Measurements from ENCODE around the gene FAM163B.

Gene FAM163B

GRCh38 chr9:133539991-133540697, 69.0 kb downstream of the FAM163B start:
- CTCF ChIA-PET = interaction anchor here (0.8 kb wide), 1 partner anchor 359 kb away, joined by 3 read pairs; no protein-coding TSS in a partner anchor
- no peak for TF ChIP-seq ZNF610 (tag by site-specific recombination; IDR thresholded peaks at IDR 0.05; ENCODE audit: borderline replicate concordance)
- no peak for TF ChIP-seq ZNF664 (tag by site-specific recombination; IDR thresholded peaks at IDR 0.05)
- TF ChIP-seq, protein P1, sequence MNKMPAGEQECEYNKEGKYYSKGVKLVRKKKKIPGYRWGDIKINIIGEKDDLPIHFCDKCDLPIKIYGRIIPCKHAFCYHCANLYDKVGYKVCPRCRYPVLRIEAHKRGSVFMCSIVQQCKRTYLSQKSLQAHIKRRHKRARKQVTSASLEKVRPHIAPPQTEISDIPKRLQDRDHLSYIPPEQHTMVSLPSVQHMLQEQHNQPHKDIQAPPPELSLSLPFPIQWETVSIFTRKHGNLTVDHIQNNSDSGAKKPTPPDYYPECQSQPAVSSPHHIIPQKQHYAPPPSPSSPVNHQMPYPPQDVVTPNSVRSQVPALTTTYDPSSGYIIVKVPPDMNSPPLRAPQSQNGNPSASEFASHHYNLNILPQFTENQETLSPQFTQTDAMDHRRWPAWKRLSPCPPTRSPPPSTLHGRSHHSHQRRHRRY (tag by site-specific recombination; IDR thresholded peaks at IDR 0.05) = no peak
- no peak for TF ChIP-seq ZNF155 (tag by site-specific recombination; IDR thresholded peaks at IDR 0.05)
- no peak for TF ChIP-seq ZNF510 (tag by site-specific recombination; IDR thresholded peaks at IDR 0.05; ENCODE audit: insufficient replicate concordance)
- H3K4me3 ChIP-seq (ENCODE audit: low read depth, low read length) = no peak overlapping the region

DNA sequence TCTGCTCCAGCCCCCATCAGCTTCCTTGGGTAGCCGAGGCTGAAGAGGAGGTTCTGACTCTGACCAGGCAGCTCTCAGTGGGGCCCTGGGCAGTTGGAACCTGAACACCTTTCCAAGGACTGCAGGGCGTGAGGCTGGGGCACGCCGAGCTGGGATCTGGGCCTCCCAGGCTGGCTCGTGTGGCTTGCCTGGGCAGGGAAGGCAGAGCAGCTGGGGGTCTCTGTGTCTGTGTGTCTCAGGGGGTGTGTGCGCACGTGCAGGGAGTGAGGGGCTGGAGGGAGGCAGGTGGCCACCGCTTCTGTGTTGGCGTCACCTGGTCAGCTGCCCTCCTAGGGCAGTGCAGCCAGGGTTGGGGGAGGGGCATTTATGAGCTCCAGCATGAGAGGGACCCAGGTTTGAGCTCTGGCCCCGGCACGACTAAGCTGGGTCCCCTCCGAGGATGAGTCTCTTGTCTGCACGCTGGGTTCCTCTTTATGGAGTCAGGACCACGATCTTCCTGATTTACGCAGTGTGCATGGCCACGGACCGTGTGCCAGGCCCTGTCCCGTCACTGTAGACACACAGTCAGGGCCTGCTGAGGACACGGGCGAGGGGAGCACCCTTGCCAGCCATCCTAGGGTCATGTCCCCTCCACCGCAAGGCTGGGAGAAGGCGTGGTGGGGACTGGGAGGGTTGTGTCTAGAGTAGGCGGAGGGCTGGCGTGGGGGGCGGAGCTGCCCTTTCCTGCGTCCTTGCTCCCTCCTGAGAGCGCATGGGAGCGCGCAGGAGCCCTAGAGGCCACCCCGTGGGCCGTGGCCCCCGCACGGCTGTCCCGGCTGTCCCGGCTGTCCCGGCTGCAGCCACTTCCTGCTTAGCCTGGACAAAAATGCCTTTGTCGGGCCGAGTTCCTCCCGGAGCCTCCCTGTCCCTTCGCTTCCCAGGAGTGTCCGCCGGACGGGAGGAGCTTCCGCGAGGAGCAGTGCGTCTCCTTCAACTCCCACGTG, 70.0 kb downstream of the FAM163B start:
- Histone ChIP-seq H3K4me3 (ENCODE audit: low read depth, low read length) (no peak overlapping the region), H3K4me1 (ENCODE audit: control insufficient read depth, insufficient read depth, low read length) (no peaks in the 10 kb centered on the region), H3K9me3 (ENCODE audit: control insufficient read depth, insufficient read depth, low read depth, low read length) (no peaks in the 10 kb centered on the region), H3K36me3 (ENCODE audit: control insufficient read depth in 2 of 2, insufficient read depth in 1 of 2, low read length in 2 of 2) (no peaks in the 10 kb centered on the region), H3K27ac (ENCODE audit: extremely low read depth, low read depth, low read length) (no peak overlapping the region)
- POLR2A ChIA-PET = interaction anchor here (0.5 to 0.8 kb wide), 3 partner anchors 44 to 196 kb away, joined by 3 to 6 read pairs (median 3); no protein-coding TSS in a partner anchor
- CTCF ChIA-PET = no interaction called here
- no peak for TF ChIP-seq ZNF530 (tag by site-specific recombination; IDR thresholded peaks at IDR 0.05; ENCODE audit: low read depth)
- 0 out of 2 replicates have a peak, but pooled peaks have one; percentile 20 for TF ChIP-seq GLIS1 (tag by site-specific recombination; IDR thresholded peaks at IDR 0.05)

More at GRCh38 chr9:133539991-133540697, 69.0 kb downstream of the FAM163B start:
- Histone ChIP-seq H3K9me3 (ENCODE audit: control insufficient read depth, insufficient read depth, low read depth, low read length) (no peaks in the 10 kb centered on the region), H3K4me1 (ENCODE audit: control insufficient read depth, insufficient read depth, low read length) (no peaks in the 10 kb centered on the region), H3K27ac (ENCODE audit: extremely low read depth, low read depth, low read length) (no peak overlapping the region), H3K36me3 (ENCODE audit: control insufficient read depth in 2 of 2, insufficient read depth in 1 of 2, low read length in 2 of 2) (no peaks in the 10 kb centered on the region)
- POLR2A ChIA-PET = interaction anchor here (0.8 kb wide), 1 partner anchor 45 kb away, joined by 3 read pairs; no protein-coding TSS in a partner anchor

- Histone ChIP-seq H3K4me3 (ENCODE audit: low read depth, low read length) (no peak overlapping the region), H3K9me3 (ENCODE audit: control insufficient read depth, insufficient read depth, low read depth, low read length) (no peaks in the 10 kb centered on the region), H3K27ac (ENCODE audit: extremely low read depth, low read depth, low read length) (no peak overlapping the region), H3K36me3 (ENCODE audit: control insufficient read depth in 2 of 2, insufficient read depth in 1 of 2, low read length in 2 of 2) (no peaks in the 10 kb centered on the region), H3K4me1 (ENCODE audit: control insufficient read depth, insufficient read depth, low read length) (no peaks in the 10 kb centered on the region)
- ChIA-PET POLR2A (interaction anchor here (0.6 kb wide), 1 partner anchor 197 kb away, joined by 3 read pairs; no protein-coding TSS in a partner anchor), CTCF (no interaction called here)
- TF ChIP-seq ZNF341 (tag by site-specific recombination; IDR thresholded peaks at IDR 0.05; ENCODE audit: low read depth) (no peak), ZNF350 (tag by site-specific recombination; IDR thresholded peaks at IDR 0.05) (no peak), ZSCAN4 (tag by site-specific recombination; IDR thresholded peaks at IDR 0.05) (no peak), ZNF10 (tag by site-specific recombination; IDR thresholded peaks at IDR 0.05) (no peak), ZNF555 (tag by site-specific recombination; conservative IDR thresholded peaks at IDR 0.05) (no peak), GLIS1 (tag by site-specific recombination; IDR thresholded peaks at IDR 0.05) (no peak), ZNF211 (tag by site-specific recombination; IDR thresholded peaks at IDR 0.05; ENCODE audit: low read depth) (no peak), ZNF664 (tag by site-specific recombination; IDR thresholded peaks at IDR 0.05) (no peak)
- TF ChIP-seq, protein P2, sequence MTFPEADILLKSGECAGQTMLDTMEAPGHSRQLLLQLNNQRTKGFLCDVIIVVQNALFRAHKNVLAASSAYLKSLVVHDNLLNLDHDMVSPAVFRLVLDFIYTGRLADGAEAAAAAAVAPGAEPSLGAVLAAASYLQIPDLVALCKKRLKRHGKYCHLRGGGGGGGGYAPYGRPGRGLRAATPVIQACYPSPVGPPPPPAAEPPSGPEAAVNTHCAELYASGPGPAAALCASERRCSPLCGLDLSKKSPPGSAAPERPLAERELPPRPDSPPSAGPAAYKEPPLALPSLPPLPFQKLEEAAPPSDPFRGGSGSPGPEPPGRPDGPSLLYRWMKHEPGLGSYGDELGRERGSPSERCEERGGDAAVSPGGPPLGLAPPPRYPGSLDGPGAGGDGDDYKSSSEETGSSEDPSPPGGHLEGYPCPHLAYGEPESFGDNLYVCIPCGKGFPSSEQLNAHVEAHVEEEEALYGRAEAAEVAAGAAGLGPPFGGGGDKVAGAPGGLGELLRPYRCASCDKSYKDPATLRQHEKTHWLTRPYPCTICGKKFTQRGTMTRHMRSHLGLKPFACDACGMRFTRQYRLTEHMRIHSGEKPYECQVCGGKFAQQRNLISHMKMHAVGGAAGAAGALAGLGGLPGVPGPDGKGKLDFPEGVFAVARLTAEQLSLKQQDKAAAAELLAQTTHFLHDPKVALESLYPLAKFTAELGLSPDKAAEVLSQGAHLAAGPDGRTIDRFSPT (tag by site-specific recombination; IDR thresholded peaks at IDR 0.05) = no peak
- TF ChIP-seq, protein P3, sequence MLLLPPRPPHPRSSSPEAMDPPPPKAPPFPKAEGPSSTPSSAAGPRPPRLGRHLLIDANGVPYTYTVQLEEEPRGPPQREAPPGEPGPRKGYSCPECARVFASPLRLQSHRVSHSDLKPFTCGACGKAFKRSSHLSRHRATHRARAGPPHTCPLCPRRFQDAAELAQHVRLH (tag by site-specific recombination; IDR thresholded peaks at IDR 0.05) = no peak
Measured at GRCh38 chr9:133538176-133538575, 71.0 kb downstream of the FAM163B start.
